ENCODE measurements around the gene CHSY1. TPM values are rescaled to one million over a fixed set of nuclear protein-coding genes. Genes with fewer than 3 reads are reported as not detected.

The CHSY1 gene
- total and polyA plus RNA-seq, 10 of the 15 experiments (the other 5 are each of a cell fraction or from before 2014, with no cell fraction given): 1.4 to 31.2 (median 10.5) TPM

DNA sequence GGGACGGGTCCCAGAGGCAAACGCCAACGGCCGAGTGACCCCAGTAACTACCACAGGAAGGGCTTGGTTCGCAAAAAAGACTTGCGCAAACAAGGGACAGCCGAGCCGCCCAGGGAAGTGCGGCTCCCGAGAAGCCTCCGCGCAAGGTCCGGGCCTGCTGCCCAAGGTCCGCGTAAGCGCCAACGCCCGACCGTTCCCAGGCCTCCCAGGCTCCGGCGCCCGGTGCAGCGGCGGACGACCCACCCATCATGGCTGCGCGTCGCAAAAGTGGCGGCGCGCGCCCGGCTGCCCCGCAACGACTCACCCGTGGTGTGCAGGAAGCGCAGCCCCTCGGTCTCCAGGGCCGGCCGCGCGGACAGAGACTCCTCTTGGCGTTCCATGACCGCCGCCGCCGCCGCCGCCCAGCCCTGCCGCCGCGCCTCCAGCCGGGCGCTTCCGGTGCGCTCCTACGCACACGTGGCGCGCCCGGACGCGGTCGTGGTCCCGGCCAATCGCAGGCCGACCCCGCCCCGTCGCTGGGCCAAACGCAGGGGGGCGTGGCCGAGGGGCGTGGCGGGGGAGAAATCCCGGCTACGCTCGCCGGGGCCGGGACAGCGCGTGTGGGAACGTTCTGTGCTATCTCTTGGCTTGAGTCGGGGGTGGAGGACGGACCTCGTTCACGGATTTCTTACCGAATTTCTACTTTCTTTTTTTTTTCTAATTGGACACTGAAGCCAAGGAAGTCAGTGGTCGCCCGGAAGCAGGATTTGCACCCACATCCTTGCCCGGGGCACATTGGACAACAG lies 25.4 kb upstream of the CHSY1 start, which contains the start of gene SELENOS:
Gene SELENOS (minus strand): TSS at position 448 of the 785 bp plus-strand sequence. CDS start 68 bp downstream, at position 380.
- Histone ChIP-seq H3K27ac (ENCODE audit: control insufficient read depth, insufficient read depth) (peak within 1 kb of the TSS; percentile 71), H3K36me3 (ENCODE audit: control insufficient read depth in 2 of 2, insufficient read depth in 2 of 2, low read length in 1 of 2) (peaks cover 18 to 23% of the 10 kb centered on the region in 2 experiments), H3K27me3 (replicated peaks in 1 of 2; ENCODE audit: control insufficient read depth in 2 of 2, insufficient read depth in 2 of 2, low read length in 1 of 2) (no peaks in the 10 kb centered on the region), H3K4me1 (ENCODE audit: control insufficient read depth, insufficient read depth, low read length) (peaks cover 10% of the 10 kb centered on the region), H2AFZ (ENCODE audit: control insufficient read depth, low read depth, low read length) (peak within 1 kb of the TSS; percentile 47), H3K79me2 (ENCODE audit: control insufficient read depth, insufficient read depth, low read length) (peaks cover 22% of the 10 kb centered on the region), H3K4me3 (peak within 1 kb of the TSS; percentile 98), H4K20me1 (ENCODE audit: control insufficient read depth, insufficient read depth) (no peaks in the 10 kb centered on the region), H3K9me3 (replicated peaks; ENCODE audit: control insufficient read depth, insufficient read depth, low read length) (no peaks in the 10 kb centered on the region), H3K9ac (ENCODE audit: control insufficient read depth, insufficient read depth, low read length) (peak within 1 kb of the TSS; percentile 78), H3K4me2 (ENCODE audit: control insufficient read depth, insufficient read depth) (peak within 1 kb of the TSS; percentile 86)
- ATAC-seq: peak; percentile 94
- ChIA-PET CTCF (interaction anchor here (1.0 to 5.0 kb wide), 11 partner anchors 12 to 269 kb away, joined by 3 to 52 read pairs (median 5); partner anchors contain the start of gene SNRPA1), SMC1A (ENCODE audit: uncharacterized antibody, unreplicated experiment) (interaction anchor here (1.0 to 4.8 kb wide), 7 partner anchors 9 to 19 kb away, joined by 4 to 41 read pairs (median 7); partner anchors contain the start of gene SNRPA1), POLR2A (interaction anchor here (0.9 to 2.7 kb wide), 2 partner anchors 18 to 19 kb away, joined by 8 to 21 read pairs; partner anchors contain the start of gene SNRPA1), RAD21 (ENCODE audit: unreplicated experiment) (interaction anchor here (1.1 to 4.2 kb wide), 4 partner anchors 10 to 25 kb away, joined by 3 to 28 read pairs (median 18); partner anchors contain the start of genes CHSY1 and SNRPA1)
- FAIRE-seq: no peak
- DNase-seq (ENCODE audit: low read depth, low spot score): no peak
- BruUV-seq (replicated peaks): TSS peak; percentile 33
- in situ Hi-C loops (cut with MboI): no loop called here
- intact Hi-C loops (cut with micrococcal nuclease; ENCODE audit: unreplicated experiment): loop anchor here (1.0 to 5.0 kb wide), 2 partner anchors 17 to 375 kb away; partner anchors contain the start of gene TM2D3
- 2% methylated on average over 77 of the region's 91 CpGs for whole genome bisulfite sequencing (ENCODE audit: insufficient coverage, insufficient replicate concordance, low lambda C conversion rate, missing lambda C conversion rate)
- TF ChIP-seq ELK1 (IDR thresholded peaks at IDR 0.05; ENCODE audit: low read depth, low read length) (peak; percentile 73; the same call in 1 of the 2 replicates), GATAD2B (conservative IDR thresholded peaks at IDR 0.05; ENCODE audit: low read depth) (peak; percentile 93), SMARCA5 (IDR thresholded peaks at IDR 0.05) (peak; percentile 75), ZNF217 (IDR thresholded peaks at IDR 0.05) (0 out of 2 replicates have a peak, but pooled peaks have one; percentile 31), IKZF1 (conservative IDR thresholded peaks at IDR 0.05) (peak; percentile 83), YY1 (IDR thresholded peaks at IDR 0.05; ENCODE audit: low read depth, low read length) (peak; percentile 81; the same call in 1 of the 2 replicates), HDAC6 (IDR thresholded peaks at IDR 0.05; ENCODE audit: unreplicated experiment) (no peak), ZNF687 (IDR thresholded peaks at IDR 0.05) (peak; percentile 72; the same call in 1 of the 2 replicates), NR2F1 (conservative IDR thresholded peaks at IDR 0.05) (peak; percentile 59; the same call in 1 of the 2 replicates), RELA (IDR thresholded peaks at IDR 0.05; ENCODE audit: borderline replicate concordance, partially characterized antibody) (peak; percentile 53), SP1 (IDR thresholded peaks at IDR 0.05; ENCODE audit: low read depth, low read length) (peak; percentile 78), RCOR1 (conservative IDR thresholded peaks at IDR 0.05; ENCODE audit: low read depth, low read length) (no peak), BACH1 (IDR thresholded peaks at IDR 0.05; ENCODE audit: borderline replicate concordance) (peak; percentile 89), ZBED1 (IDR thresholded peaks at IDR 0.05; ENCODE audit: borderline replicate concordance) (no peak), PAX5 (IDR thresholded peaks at IDR 0.05; ENCODE audit: borderline replicate concordance, low read depth, low read length) (peak; percentile 89), DPF2 (IDR thresholded peaks at IDR 0.05) (peak; percentile 86)
- TF ChIP-seq, protein P1, sequence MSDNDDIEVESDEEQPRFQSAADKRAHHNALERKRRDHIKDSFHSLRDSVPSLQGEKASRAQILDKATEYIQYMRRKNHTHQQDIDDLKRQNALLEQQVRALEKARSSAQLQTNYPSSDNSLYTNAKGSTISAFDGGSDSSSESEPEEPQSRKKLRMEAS (IDR thresholded peaks at IDR 0.05; ENCODE audit: low read depth, low read length): peak; percentile 70; the same call in 1 of the 2 replicates

All from GM12878 (cell line).